Body of pancreas (tissue), 4 donors: Measurements from ENCODE around the gene HRH1. TPM values are rescaled to one million over a fixed set of nuclear protein-coding genes. Genes with fewer than 3 reads are reported as not detected.
"Not testable (repeated sequence)": the region's sequence is repeated elsewhere in the genome, so short reads cannot be mapped to it uniquely, and the experiment has no call there.

Experiments
- ATAC-seq: fragments of 150-250 bp; one replicate; pipeline ENCODE4 v1.9.1; 2016
- DNase-seq, 4 donors: peaks; one replicate each; pipeline ENCODE4 v3.0.0-alpha.2; 2019
- H3K27ac ChIP-seq, 4 donors: fragments of 200-600 bp; sonication (generic); 1 replicate in 3 of 4; 2 replicates in 1 of 4; pipeline versions ENCODE4 v1.5.1 to v1.6.1; 2016 to 2019; ENCODE audit warnings: mild to moderate bottlenecking in 1 of 4, mixed read lengths in 1 of 4, moderate library complexity in 1 of 4
- H3K27me3 ChIP-seq, 2 donors: fragments of 200-600 bp; sonication (generic); one replicate each; pipeline ENCODE4 v1.6.0; 2016; ENCODE audit warnings: mild to moderate bottlenecking in 1 of 2
- H3K36me3 ChIP-seq, 2 donors: fragments of 200-600 bp; sonication (generic); replicated peaks in 1 of 2; 2 replicates each; pipeline ENCODE4 v1.5.1; 2016; ENCODE audit warnings: low read depth in 2 of 2; ENCODE audit not compliant: insufficient read depth in 1 of 2
- H3K4me1 ChIP-seq: fragments of 200-600 bp; sonication (generic); one replicate; pipeline ENCODE4 v1.6.0; 2016
- H3K4me3 ChIP-seq, 2 donors: fragments of 200-600 bp; sonication (generic); 1 replicate in 1 of 2; 2 replicates in 1 of 2; pipeline ENCODE4 v1.5.1; 2016 to 2019
- H3K9me3 ChIP-seq, 3 donors: fragments of 200-600 bp; sonication (generic); 1 replicate in 2 of 3; 2 replicates in 1 of 3; pipeline ENCODE4 v1.5.1; 2016
- POLR2A ChIP-seq, 3 donors: fragments of 450-650 bp; IDR thresholded peaks; one replicate each; pipeline ENCODE4 v1.6.1; 2016; ENCODE audit warnings: antibody characterized with exemption in 3 of 3, mild to moderate bottlenecking in 2 of 3
- WGBS, 2 donors: methylation state at CpG; one replicate each; pipeline ENCODE4 v1.1.5; 2017; 5-methylcytosine and 5-hydroxymethylcytosine counted together
- intact Hi-C: fragments of 100-400 bp; cut with DNase I; formaldehyde crosslinking; loops from one replicate; pipeline ENCODE4 v1.15.1; 2023
- total RNA-seq, 2 donors: library from RNA; depleted of rRNA; stranded (reverse); fragments of >200 nt; gene quantifications; one replicate each; pipeline ENCODE4 v1.1.0, GENCODE V29; 2016
- TF ChIP-seq, protein P1 (sequence below), 7 experiments: fragments of 450-650 bp in 4 of 7; fragments of 200-600 bp in 3 of 7; sonication (generic) in 3 of 7; IDR thresholded peaks; one replicate each; pipeline ENCODE4 v1.5.1; 2016 to 2019; ENCODE audit warnings: antibody characterized with exemption in 7 of 7

HRH1 gene
- total RNA-seq, 2 donors from 2014 or later: 0.66 to 0.78 TPM

DNA sequence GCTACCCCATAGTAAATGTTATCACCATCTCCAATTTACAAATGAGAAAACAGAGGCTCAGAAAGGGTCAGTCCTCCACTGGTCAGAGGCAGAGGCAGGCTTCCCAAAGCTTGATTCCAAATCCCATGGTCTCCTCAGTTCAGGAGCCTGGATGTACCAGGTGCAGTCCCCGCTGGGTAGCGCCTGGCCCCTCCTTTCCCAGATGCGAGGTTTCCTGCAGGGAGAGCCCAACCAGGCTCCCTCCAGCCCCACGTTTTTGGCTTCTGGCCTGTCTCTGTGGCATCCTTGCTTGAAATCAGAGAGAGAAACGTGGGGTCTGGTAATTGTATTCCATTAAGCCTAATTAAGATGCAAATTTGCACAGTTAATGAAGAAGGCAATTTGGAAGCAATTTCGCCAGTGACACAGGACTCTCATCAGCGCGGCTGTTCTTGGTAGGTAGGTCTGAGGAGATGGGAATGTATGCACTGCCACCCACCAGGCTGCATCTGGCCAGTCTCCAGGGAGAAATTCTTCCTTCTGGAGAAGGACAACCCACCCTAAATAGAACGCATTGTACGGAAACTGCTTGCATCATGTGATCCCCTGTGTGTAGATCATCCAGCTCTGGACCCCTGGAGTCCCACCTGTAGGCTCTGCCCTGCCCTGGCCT is 50.5 kb downstream of the HRH1 start:
- DNase-seq (no peak), ATAC-seq (no peak)
- intact Hi-C loops: no loop called here
- H3K36me3 ChIP-seq: no peaks in the 10 kb centered on the region
- TF ChIP-seq, protein P1, sequence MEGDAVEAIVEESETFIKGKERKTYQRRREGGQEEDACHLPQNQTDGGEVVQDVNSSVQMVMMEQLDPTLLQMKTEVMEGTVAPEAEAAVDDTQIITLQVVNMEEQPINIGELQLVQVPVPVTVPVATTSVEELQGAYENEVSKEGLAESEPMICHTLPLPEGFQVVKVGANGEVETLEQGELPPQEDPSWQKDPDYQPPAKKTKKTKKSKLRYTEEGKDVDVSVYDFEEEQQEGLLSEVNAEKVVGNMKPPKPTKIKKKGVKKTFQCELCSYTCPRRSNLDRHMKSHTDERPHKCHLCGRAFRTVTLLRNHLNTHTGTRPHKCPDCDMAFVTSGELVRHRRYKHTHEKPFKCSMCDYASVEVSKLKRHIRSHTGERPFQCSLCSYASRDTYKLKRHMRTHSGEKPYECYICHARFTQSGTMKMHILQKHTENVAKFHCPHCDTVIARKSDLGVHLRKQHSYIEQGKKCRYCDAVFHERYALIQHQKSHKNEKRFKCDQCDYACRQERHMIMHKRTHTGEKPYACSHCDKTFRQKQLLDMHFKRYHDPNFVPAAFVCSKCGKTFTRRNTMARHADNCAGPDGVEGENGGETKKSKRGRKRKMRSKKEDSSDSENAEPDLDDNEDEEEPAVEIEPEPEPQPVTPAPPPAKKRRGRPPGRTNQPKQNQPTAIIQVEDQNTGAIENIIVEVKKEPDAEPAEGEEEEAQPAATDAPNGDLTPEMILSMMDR (IDR thresholded peaks at IDR 0.05): no peak
- no peak for TF ChIP-seq POLR2A (IDR thresholded peaks at IDR 0.05)
- H3K9me3 ChIP-seq: no peaks in the 10 kb centered on the region
- H3K4me3 ChIP-seq: no peak overlapping the region
- no peaks in the 10 kb centered on the region for H3K4me1 ChIP-seq
- WGBS, 2 donors: 51 to 53% methylated on average over 9 to 10 of the region's 10 CpGs
- H3K27ac ChIP-seq: no peak overlapping the region
- H3K27me3 ChIP-seq: no peaks in the 10 kb centered on the region

DNA sequence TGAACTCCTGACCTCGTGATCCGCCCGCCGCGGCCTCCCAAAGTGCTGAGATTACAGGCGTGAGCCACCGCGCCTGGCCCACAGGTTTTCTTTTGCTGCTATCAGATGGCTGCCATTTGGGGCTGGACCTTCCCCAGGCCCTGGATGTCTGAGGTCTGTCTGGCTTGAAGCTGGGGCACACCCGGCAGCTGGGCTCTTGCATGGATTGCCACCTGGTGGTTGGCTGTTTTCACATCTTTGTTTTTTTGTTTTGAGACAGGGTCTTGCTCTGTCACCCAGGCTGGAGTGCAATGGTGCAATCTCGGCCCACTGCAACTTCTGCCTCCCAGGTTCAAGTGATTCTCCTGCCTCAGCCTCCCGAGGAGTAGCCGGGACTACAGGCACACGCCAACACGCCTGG is 51.6 kb downstream of the HRH1 start:
- H3K4me1 ChIP-seq, H3K27ac ChIP-seq, intact Hi-C loops, H3K36me3 ChIP-seq, ATAC-seq, H3K27me3 ChIP-seq, DNase-seq, H3K9me3 ChIP-seq, H3K4me3 ChIP-seq: not testable (repeated sequence)
- 81 to 88% methylated on average over 14 of the region's 14 CpGs for WGBS, 2 donors
- TF ChIP-seq, protein P1 (IDR thresholded peaks at IDR 0.05): peak in 1 of 7 experiments; percentile 13

DNA sequence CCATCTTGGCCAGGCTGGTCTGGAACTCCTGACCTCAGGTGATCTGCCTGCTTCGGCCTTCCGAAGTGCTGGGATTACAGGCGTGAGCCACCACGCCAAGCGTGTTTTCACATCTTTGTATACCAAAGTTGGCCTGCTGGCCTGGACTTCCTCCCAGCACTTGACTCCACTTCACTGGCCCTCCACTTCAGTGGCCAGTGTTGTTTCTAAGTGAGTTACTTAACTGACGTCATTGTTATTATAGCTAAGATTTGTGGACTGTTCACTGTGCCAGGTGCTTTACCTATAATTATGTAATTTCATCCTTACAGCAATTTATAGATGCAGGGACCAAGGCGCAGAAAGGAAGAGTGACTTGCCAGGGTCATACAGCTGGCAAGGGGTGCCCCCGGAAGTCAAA is 52.0 kb downstream of the HRH1 start:
- no peaks in the 10 kb centered on the region for H3K27me3 ChIP-seq
- no peak overlapping the region for H3K4me3 ChIP-seq
- WGBS, 2 donors: 82 to 84% methylated on average over 7 to 8 of the region's 8 CpGs
- TF ChIP-seq, protein P1 (IDR thresholded peaks at IDR 0.05): no peak
- TF ChIP-seq POLR2A (IDR thresholded peaks at IDR 0.05): no peak
- H3K9me3 ChIP-seq: no peaks in the 10 kb centered on the region
- H3K4me1 ChIP-seq: no peaks in the 10 kb centered on the region
- intact Hi-C loops: no loop called here
- no peak overlapping the region for H3K27ac ChIP-seq
- DNase-seq: no peak
- no peak for ATAC-seq
- H3K36me3 ChIP-seq: no peaks in the 10 kb centered on the region

DNA sequence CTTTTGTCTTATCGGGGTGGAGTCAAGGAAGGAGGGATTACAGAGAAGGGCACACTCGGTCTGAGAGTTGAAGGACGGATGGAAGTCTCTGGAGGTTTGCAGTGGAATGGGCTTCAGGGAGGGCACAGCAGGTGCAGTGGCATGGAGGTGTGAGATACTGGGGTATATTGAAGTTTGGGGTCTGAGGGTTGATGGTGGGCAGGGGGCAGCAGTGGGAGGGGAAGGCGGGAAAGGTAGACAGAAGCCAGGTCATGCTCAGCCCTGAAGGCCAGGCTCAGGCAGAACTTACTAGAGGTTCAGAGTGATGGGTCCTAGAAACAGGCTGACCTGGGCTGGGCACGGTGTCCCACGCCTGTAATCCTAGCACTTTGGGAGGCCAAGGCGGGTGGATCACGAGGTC is 52.7 kb downstream of the HRH1 start:
- TF ChIP-seq, protein P1 (IDR thresholded peaks at IDR 0.05): no peak
- no peak for TF ChIP-seq POLR2A (IDR thresholded peaks at IDR 0.05)
- H3K4me1 ChIP-seq: no peaks in the 10 kb centered on the region
- ATAC-seq: no peak
- intact Hi-C loops: no loop called here
- WGBS, 2 donors: 70 to 75% methylated on average over 8 of the region's 8 CpGs
- H3K27me3 ChIP-seq: no peaks in the 10 kb centered on the region
- no peak overlapping the region for H3K27ac ChIP-seq
- no peaks in the 10 kb centered on the region for H3K9me3 ChIP-seq
- no peak for DNase-seq
- no peaks in the 10 kb centered on the region for H3K36me3 ChIP-seq
- H3K4me3 ChIP-seq: no peak overlapping the region
